GM21737 (cell line): ENCODE results near the gene AK8.
"Not testable (repeated sequence)": the region's sequence is repeated elsewhere in the genome, so short reads cannot be mapped to it uniquely, and the experiment has no call there.

Source experiments
- ATAC-seq: cut with Tn5 transposase; IDR thresholded peaks from one replicate; pipeline ENCODE4 v1.9.1; 2021; ENCODE audit warnings: mild to moderate bottlenecking, moderate library complexity; ENCODE audit not compliant: unreplicated experiment

Gene AK8

DNA sequence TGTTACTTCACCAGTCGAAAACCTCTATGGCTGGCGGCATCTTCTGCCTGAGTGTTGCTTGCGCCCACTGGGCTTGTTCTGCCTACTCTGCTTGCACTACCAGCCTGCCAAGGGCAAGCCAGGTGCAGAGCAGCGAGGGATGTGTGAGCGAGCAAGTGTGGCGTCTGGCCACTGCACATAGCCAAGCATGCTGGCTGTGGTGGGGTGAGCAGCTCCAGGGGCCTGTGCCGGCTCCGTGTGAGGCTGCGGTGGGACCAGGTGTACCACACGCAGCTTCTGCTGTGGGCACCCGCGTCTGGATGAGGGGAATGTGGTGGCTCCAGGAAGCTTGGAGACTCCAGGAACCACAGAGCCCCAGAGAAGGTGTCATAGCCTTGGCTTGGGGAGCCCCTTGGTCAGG, 156.4 kb downstream of the AK8 start:
- no peak for ATAC-seq

DNA sequence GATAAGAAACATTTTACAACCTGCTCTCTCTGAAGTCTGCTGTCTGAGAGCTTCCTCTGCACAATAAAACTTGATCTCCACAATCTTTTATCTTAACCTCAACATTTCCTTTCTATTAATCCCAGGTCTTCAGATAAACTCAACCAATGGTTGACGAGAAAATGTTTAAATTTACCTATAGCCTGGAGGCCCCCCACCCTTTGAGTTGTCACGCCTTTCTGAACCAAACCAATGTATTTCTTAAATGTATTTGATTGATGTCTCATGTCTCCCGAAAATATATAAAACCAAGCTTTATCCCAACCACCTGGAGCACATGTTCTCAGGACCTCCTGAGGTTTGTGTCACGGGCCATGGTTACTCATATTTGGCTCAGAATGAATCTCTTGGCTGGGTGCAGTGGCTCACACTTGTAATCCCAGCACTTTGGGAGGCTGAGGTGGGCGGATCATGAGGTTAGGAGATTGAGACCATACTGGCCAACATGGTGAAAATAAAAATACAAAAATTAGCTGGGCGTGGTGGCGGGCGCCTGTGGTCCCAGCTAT, 159.6 kb downstream of the AK8 start:
- not testable (repeated sequence) for ATAC-seq

- no peak for ATAC-seq
Measured at GRCh38 chr9:132717326-132717945, 160.6 kb downstream of the AK8 start.

DNA sequence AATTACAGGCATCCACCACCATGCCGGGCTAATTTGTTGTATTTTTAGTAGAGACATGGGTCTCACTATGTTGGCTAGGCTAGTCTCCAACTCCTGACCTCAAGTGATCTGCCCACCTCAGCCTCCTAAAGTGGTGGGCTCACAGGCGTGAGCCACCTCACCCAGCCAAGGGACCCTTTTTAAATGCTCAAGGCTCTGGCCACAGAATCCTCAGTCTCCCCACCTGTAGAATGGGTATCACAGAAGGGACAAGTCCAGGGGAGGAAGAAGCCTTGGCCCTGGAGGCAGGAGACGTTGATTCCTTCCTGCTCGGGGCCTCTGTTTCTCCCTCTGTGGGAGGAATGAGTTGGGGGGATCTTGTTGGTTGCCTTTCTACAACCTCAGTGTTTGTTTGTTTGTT, 162.1 kb downstream of the AK8 start:
- no peak for ATAC-seq

DNA sequence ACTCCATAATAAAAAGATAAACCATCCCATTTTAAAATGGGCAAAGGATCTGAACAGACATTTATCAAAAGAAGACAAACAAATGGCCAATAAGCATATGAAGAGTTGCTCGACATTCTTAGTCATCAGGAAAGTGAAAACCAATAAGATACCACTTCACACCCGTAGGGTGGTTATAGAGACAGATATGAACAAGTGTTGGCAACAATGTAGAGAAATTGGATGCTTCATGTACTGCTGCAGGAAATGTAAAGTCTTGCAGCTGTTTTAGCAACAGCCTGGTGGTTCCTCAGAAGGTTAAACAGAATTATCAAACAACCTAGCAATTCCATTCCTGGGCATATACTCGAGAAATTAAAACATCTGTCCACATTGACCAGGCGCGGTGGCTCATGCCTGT, 165.3 kb downstream of the AK8 start:
- no peak for ATAC-seq

DNA sequence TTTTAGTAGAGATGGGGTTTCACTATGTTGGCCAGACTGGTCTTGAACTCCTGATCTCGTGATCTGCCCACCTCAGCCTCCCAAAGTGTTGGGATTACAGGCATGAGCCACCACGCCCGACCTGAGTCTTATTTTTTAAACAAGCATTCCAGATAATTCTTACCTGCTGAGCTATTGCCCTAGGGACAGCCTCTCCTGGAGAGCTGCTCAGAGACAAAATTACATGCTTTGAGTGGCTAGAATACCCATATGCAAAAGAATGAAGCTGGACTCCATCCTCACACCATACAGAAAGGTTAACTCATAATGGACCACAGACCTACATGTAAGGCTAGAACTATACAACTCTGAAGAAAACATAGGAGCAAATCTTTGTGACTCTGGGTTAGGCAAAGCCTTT, 166.2 kb downstream of the AK8 start:
- no peak for ATAC-seq

DNA sequence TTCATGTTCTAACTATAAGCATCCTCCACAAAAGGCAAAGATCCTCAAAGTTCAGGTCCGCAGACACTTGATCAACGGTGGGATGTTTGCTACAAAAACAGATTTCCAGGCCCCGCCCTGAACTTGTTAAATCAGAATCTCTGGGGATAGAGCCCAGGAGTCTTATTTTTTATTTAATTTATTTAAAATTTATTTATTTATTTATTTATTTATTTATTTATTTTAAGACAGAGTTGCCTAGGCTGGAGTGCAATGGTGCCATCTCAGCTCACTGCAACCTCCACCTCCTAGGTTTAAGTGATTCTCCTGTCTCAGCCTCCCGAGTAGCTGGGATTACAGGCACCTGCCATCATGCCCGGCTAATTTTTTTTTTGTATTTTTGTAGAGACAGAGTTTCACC, 166.9 kb downstream of the AK8 start:
- ATAC-seq = not testable (repeated sequence)

DNA sequence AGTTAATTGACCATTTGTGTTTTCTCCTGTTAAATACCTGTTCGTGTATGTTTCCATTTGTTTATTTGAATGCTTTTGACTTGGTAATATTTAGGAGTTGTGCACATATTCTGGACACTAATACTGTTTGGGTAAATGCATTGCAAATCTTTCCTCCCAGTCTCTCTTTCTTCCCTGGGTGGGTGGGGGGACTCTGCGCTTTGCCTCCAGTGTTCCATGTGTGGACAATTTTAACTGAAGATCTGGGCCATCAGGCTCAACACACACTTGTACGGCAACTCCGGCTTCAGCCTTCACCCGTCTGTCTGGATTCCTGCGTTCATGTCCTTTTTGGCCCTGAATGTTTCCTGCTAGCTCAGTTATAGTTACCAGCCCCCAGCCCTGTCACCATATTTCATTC, 167.8 kb downstream of the AK8 start:
- no peak for ATAC-seq

DNA sequence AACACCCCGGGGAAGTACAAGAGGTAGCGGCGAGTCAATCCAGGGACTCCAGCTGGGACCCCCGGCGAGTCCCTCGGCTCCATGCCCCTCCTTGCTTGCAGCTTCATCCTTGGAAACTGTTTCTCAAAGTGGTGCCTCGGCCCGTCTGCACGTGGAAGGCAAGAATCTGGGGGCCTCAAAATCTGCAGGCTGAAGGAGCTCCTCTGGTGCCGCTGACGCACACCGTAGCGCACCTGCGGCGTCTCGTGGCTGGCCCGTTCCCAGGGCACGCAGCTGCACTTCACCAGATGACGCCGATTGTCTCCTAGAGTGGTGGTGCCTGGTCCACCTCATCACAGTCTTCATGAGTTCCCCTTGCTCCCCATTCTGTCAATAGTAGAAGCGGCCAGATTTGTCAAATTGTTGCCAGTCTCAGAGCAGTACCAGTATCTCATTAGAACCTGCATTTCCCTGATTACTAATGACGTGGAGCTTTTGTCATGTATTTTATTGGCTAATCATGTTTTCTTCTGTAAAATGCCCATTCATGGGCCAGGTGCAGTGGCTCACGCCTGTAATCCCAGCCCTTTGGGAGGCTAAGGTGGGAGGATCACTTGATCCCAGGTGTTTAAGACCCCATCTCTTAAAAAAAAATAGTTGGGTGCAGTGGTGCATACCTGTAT, 169.2 kb downstream of the AK8 start:
- ATAC-seq = no peak

GRCh38 chr9:132708239-132708638, 169.8 kb downstream of the AK8 start:
- no peak for ATAC-seq

- no peak for ATAC-seq
Measured at GRCh38 chr9:132703336-132703735, 174.7 kb downstream of the AK8 start.

DNA sequence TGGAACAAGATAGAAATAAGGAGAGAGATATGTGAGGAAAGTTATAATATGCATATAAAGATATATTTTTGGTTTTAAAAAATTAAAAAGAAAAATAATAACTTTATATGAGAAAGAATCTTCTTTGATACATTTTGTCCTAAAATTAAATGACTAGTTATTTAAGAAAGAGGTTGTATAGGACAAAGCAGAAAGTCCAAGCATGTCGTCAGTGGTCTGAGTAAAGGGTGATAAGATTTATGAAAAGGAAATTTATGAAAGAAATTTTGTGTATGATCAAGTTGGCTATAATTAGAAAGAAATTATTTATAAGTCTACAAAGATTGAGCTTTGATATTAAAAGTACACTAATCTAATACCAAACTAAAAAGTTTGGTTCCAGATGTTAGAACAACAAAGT, 175.8 kb downstream of the AK8 start:
- ATAC-seq = no peak

- no peak for ATAC-seq
Measured at GRCh38 chr9:132699956-132700355, 178.1 kb downstream of the AK8 start.

DNA sequence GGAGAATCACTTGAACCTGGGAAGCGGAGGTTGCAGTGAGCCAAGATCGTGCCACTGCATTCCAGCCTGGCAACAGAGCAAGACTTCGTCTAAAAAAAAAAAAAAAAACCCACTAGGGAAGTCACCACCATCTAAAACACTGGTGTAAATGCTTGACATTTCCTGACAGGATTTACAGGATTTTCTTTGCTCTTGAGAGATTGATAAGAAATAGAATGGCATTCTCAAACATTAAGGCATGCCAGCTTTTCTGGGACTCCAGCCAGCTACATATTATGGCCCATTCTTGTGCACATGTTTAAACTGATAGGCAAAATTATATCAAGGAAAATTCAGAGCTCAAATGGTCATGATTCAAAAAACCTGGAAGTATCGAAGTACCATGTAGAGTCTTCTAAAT, 179.1 kb downstream of the AK8 start:
- no peak for ATAC-seq

GRCh38 chr9:132697230-132697629, 180.9 kb downstream of the AK8 start:
- ATAC-seq = no peak

GRCh38 chr9:132694144-132694543, 183.9 kb downstream of the AK8 start:
- ATAC-seq = no peak

- ATAC-seq = no peak
Measured at GRCh38 chr9:132690696-132691095, 187.4 kb downstream of the AK8 start.

DNA sequence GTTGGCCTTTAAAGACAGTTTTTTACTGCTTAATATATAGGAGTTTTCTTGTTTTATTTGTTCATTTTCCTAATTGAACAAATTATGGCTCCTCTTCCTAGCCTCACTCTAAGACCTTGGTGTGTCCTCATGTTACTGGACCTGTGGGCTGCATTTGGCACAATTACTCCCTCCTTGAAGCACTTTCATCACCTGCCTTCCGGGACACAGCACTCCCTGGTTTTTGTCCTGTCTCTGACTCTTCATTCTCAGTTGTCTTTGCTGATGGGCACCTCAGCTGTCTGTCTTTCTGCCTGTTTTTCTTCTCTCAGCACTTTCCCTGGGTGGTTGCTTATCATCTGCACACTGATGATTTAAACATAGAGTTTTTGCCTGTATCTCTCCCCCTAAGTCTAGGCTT, 194.2 kb downstream of the AK8 start:
- ATAC-seq = no peak

GRCh38 chr9:132681561-132681960, 196.5 kb downstream of the AK8 start:
- no peak for ATAC-seq

DNA sequence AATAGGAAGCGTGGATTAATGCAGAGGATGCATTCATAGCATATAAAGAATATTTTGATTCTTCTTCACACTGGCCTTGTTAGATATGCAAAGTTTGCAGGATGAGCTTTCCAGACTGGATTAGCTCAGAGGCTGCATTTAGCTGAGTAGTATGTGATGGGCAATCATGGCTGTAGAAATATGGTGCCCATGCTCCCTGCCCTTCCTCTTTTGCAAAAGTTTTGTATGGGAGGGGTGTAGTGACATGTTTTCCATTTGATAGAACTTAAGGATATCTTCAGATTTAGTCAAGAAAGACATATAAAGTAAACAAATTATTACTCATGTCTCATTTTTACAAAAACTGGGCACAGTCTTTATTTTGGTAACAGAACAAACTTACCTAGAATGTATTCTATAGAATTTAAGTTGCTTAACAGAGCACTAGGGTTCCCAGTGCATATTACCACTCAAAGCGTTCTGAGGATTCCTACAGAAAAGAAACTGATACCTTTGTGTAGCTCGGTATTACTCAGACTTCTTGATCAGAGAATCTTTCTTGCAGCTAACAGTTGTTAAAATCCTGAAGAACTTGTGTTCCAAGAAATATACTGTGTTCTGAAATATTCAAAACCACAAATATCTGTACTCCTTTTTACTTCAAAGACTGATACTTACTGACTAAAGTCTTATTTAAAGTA, 198.0 kb downstream of the AK8 start:
- no peak for ATAC-seq

GRCh38 chr9:132677976-132678375, 200.1 kb downstream of the AK8 start:
- no peak for ATAC-seq
